Endothelial cell of umbilical vein (primary cell): ENCODE results near the gene BMP10. TPM values are rescaled to one million over a fixed set of nuclear protein-coding genes. Genes with fewer than 3 reads are reported as not detected.

Source experiments
- BruUV-seq: library from RNA; stranded (reverse); fragments of 400-500 nt; replicated peaks from 2 replicates; lab custom pipeline; 2021; lab: Mats Ljungman, UMichigan
- CTCF ChIA-PET: fragments of 300-600, 350-600 bp; sonication (Branson Sonifier 250); formaldehyde crosslinking; loops from one replicate; lab custom pipeline; 2021; ENCODE audit warnings: antibody characterized with exemption, inconsistent platforms; lab: Charles Lee
- POLR2A ChIA-PET: fragments of 300-600, 350-600 bp; sonication (Branson Sonifier 250); formaldehyde crosslinking; loops from one replicate; lab custom pipeline; 2021; ENCODE audit warnings: antibody characterized with exemption, inconsistent platforms; lab: Charles Lee
- DNase-seq: peaks from one replicate; pipeline ENCODE4 v3.0.0-alpha.2; 2011; ENCODE audit warnings: low read depth, low spot score
- FAIRE-seq: peaks from 2 replicates; lab custom pipeline; 2011; peaks lifted over from hg19 to GRCh38; lab: Jason Lieb, UNC
- H2AFZ ChIP-seq: 2 replicates; pipeline ENCODE4 v1.6.0; 2012; ENCODE audit warnings: low read depth, low read length, control low read depth, inconsistent platforms
- H3K27ac ChIP-seq: 2 replicates; pipeline ENCODE4 v1.5.1; 2011; ENCODE audit warnings: low read depth, mild to moderate bottlenecking, control low read depth, low read length, moderate library complexity; ENCODE audit not compliant: insufficient read depth
- H3K27me3 ChIP-seq, 2 experiments: 2 replicates each; pipeline versions ENCODE4 v1.6.0 to v1.6.1; 2011; ENCODE audit warnings: low read length in 2 of 2, mixed read lengths in 1 of 2; ENCODE audit not compliant: control insufficient read depth in 2 of 2, insufficient read depth in 2 of 2
- H3K36me3 ChIP-seq, 2 experiments: 2 replicates in 1 of 2; 3 replicates in 1 of 2; pipeline ENCODE4 v1.5.1; 2011; ENCODE audit warnings: low read length in 2 of 2, mild to moderate bottlenecking in 1 of 2, moderate library complexity in 1 of 2; ENCODE audit not compliant: control insufficient read depth in 2 of 2, insufficient read depth in 2 of 2; ENCODE audit errors: extremely low read depth in 1 of 2
- H3K4me1 ChIP-seq: 3 replicates; pipeline ENCODE4 v1.5.1; 2011; ENCODE audit warnings: mild to moderate bottlenecking, low read length; ENCODE audit not compliant: control insufficient read depth, insufficient read depth; ENCODE audit errors: extremely low read depth
- H3K4me2 ChIP-seq: 2 replicates; pipeline ENCODE4 v1.6.1; 2011; ENCODE audit warnings: low read length, control low read depth, mixed read lengths; ENCODE audit not compliant: insufficient read depth
- H3K4me3 ChIP-seq, 3 experiments: fragments of 200-600 bp in 1 of 3; sonication (generic), shearing (Covaris generic) in 1 of 3; replicated peaks in 1 of 3; 2 replicates each; pipeline ENCODE4 v1.5.1; 2011 to 2016; ENCODE audit warnings: control low read depth in 3 of 3, low read length in 3 of 3, mild to moderate bottlenecking in 2 of 3, inconsistent platforms in 1 of 3, low read depth in 1 of 3, moderate library complexity in 1 of 3; ENCODE audit not compliant: insufficient read depth in 1 of 3
- H3K79me2 ChIP-seq: 2 replicates; pipeline ENCODE4 v1.6.0; 2012; ENCODE audit warnings: low read length, inconsistent platforms; ENCODE audit not compliant: control insufficient read depth, insufficient read depth
- H3K9ac ChIP-seq: replicated peaks from 2 replicates; pipeline ENCODE3; 2011; ENCODE audit warnings: low read length, control low read depth; ENCODE audit not compliant: insufficient read depth; ENCODE audit errors: extremely low read depth
- H3K9me1 ChIP-seq: replicated peaks from 3 replicates; pipeline ENCODE4 v1.6.0; 2011; ENCODE audit warnings: mild to moderate bottlenecking, low read length; ENCODE audit not compliant: control insufficient read depth, insufficient read depth; ENCODE audit errors: extremely low read depth
- H3K9me3 ChIP-seq: replicated peaks from 2 replicates; pipeline ENCODE4 v1.5.1; 2012; ENCODE audit warnings: low read length, inconsistent platforms; ENCODE audit not compliant: control insufficient read depth, insufficient read depth
- H4K20me1 ChIP-seq: replicated peaks from 2 replicates; pipeline ENCODE3; 2011; ENCODE audit warnings: mild to moderate bottlenecking, low read length; ENCODE audit not compliant: control insufficient read depth, insufficient read depth; ENCODE audit errors: extremely low read depth
- EZH2 ChIP-seq: IDR thresholded peaks from 2 replicates; pipeline ENCODE4 v1.6.1; 2012; ENCODE audit warnings: borderline replicate concordance, low read depth, mild to moderate bottlenecking, moderate library complexity, low read length, inconsistent platforms; ENCODE audit not compliant: severe bottlenecking
- FOS ChIP-seq: IDR thresholded peaks from 2 replicates; pipeline ENCODE4 v1.6.1; 2011; ENCODE audit warnings: mild to moderate bottlenecking, low read length, moderate library complexity, borderline replicate concordance; ENCODE audit not compliant: insufficient read depth
- GATA2 ChIP-seq: IDR thresholded peaks from 2 replicates; pipeline ENCODE4 v1.7.0; 2011; ENCODE audit warnings: low read depth, mild to moderate bottlenecking, moderate library complexity, mixed read lengths, low read length; ENCODE audit not compliant: insufficient read length, insufficient read depth
- JUN ChIP-seq: IDR thresholded peaks from 2 replicates; pipeline ENCODE4 v1.6.1; 2011; ENCODE audit warnings: borderline replicate concordance, low read depth; ENCODE audit not compliant: insufficient read length, insufficient read depth
- MYC ChIP-seq: IDR thresholded peaks from one replicate; pipeline ENCODE4 v1.6.1; 2011; ENCODE audit warnings: mild to moderate bottlenecking, low read depth, low read length
- POLR2A ChIP-seq: IDR thresholded peaks from 2 replicates; pipeline ENCODE4 v1.6.1; 2012; ENCODE audit warnings: low read depth, mild to moderate bottlenecking, control low read depth, low read length
- POLR2AphosphoS5 ChIP-seq: IDR thresholded peaks from 2 replicates; pipeline ENCODE4 v1.6.1; 2012; ENCODE audit warnings: low read depth, mild to moderate bottlenecking, control low read depth, low read length, moderate library complexity; ENCODE audit not compliant: insufficient read depth
- dilution Hi-C: fragments of 300-500 bp; cut with MboI; formaldehyde crosslinking; loops from one replicate; pipeline ENCODE4 v1.15.0; 2019; ENCODE audit warnings: low sequenced_read_pairs; ENCODE audit not compliant: extremely low pct_ligation_motif_present
- intact Hi-C: fragments of 100-400 bp; cut with micrococcal nuclease; formaldehyde crosslinking; loops from one replicate; pipeline ENCODE4 v1.10.0; 2022
- polyA plus RNA-seq, 4 experiments: library from polyadenylated mRNA; depleted of rRNA in 3 of 4; stranded (reverse) in 3 of 4; unstranded in 1 of 4; fragments of >200 nt; gene quantifications; 2 replicates each; pipeline versions ENCODE4 v1.2.1 to v1.2.3, GENCODE V29; 2011 to 2012; ENCODE audit warnings: missing spikeins in 1 of 4
- total RNA-seq: library from RNA; stranded (reverse); gene quantifications from 2 replicates; pipeline ENCODE4 v1.2.3, GENCODE V29; 2021
- TF ChIP-seq, protein P1 (sequence below), 2 donors: IDR thresholded peaks; 1 replicate in 1 of 2; 2 replicates in 1 of 2; pipeline ENCODE4 v1.5.1; 2011; ENCODE audit warnings: low read length in 2 of 2, mild to moderate bottlenecking in 2 of 2, moderate library complexity in 2 of 2, control low read depth in 1 of 2, inconsistent platforms in 1 of 2, low read depth in 1 of 2; ENCODE audit not compliant: insufficient read depth in 1 of 2; ENCODE audit errors: extremely low read depth in 1 of 2
- TF ChIP-seq, protein P2 (sequence below): IDR thresholded peaks from 2 replicates; pipeline ENCODE4 v1.6.1; 2011; ENCODE audit not compliant: insufficient read depth, insufficient read length

The BMP10 gene
- total and polyA plus RNA-seq, 2 donors (not counting 3 experiments of a cell fraction or from before 2014, with no cell fraction given), result not detected

DNA sequence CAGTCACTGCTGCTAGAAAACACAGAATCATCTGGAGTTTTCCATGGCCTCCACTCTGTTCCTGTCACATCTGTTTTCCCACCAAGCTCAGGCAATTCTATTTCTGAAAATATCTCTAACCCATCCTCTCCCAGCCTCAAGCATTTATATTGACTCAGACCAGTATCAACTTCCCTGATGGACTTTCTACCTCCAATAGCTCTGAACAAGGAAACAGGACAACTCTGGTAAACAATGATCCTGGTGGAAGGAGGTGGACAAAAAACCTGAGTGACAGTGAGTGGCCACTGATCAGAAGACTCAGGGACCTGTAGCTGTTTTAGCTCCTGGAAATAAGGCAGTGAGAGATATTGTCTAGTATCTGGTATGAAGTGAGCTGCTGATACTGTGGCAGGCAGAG lies 23.4 kb downstream of the BMP10 start:
- no peaks in the 10 kb centered on the region for H3K79me2 ChIP-seq
- BruUV-seq, result no TSS peak
- H2AFZ ChIP-seq, result no peak overlapping the region
- dilution Hi-C loops (no loop called here), intact Hi-C loops (no loop called here)
- FAIRE-seq, result no peak
- POLR2A ChIA-PET, result no interaction called here
- CTCF ChIA-PET, result interaction anchor here (0.8 to 3.4 kb wide), 8 partner anchors 9 to 384 kb away, joined by 3 to 21 read pairs (median 4); no protein-coding TSS in a partner anchor
- H3K9ac ChIP-seq, result no peak overlapping the region
- H4K20me1 ChIP-seq, result no peaks in the 10 kb centered on the region
- peaks cover 24% of the 10 kb centered on the region for H3K4me1 ChIP-seq
- H3K9me3 ChIP-seq, result no peaks in the 10 kb centered on the region
- H3K4me2 ChIP-seq, result no peak overlapping the region
- no peak overlapping the region for H3K27ac ChIP-seq
- DNase-seq, result no peak
- no peak overlapping the region for H3K4me3 ChIP-seq
- H3K27me3 ChIP-seq, result no peaks in the 10 kb centered on the region
- TF ChIP-seq POLR2A (no peak), JUN (no peak), MYC (no peak), POLR2AphosphoS5 (no peak), EZH2 (no peak), FOS (no peak), GATA2 (no peak)
- TF ChIP-seq, protein P1, sequence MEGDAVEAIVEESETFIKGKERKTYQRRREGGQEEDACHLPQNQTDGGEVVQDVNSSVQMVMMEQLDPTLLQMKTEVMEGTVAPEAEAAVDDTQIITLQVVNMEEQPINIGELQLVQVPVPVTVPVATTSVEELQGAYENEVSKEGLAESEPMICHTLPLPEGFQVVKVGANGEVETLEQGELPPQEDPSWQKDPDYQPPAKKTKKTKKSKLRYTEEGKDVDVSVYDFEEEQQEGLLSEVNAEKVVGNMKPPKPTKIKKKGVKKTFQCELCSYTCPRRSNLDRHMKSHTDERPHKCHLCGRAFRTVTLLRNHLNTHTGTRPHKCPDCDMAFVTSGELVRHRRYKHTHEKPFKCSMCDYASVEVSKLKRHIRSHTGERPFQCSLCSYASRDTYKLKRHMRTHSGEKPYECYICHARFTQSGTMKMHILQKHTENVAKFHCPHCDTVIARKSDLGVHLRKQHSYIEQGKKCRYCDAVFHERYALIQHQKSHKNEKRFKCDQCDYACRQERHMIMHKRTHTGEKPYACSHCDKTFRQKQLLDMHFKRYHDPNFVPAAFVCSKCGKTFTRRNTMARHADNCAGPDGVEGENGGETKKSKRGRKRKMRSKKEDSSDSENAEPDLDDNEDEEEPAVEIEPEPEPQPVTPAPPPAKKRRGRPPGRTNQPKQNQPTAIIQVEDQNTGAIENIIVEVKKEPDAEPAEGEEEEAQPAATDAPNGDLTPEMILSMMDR (IDR thresholded peaks at IDR 0.05; ENCODE audit: extremely low read depth in 1 of 2, insufficient read depth in 1 of 2, low read depth in 1 of 2, low read length in 2 of 2), result no peak
- TF ChIP-seq, protein P2, sequence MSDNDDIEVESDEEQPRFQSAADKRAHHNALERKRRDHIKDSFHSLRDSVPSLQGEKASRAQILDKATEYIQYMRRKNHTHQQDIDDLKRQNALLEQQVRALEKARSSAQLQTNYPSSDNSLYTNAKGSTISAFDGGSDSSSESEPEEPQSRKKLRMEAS, result no peak
- H3K9me1 ChIP-seq, result no peaks in the 10 kb centered on the region
- no peaks in the 10 kb centered on the region for H3K36me3 ChIP-seq
